Measurements from ENCODE around the gene KLHL8. TPM values are rescaled to one million over a fixed set of nuclear protein-coding genes. Genes with fewer than 3 reads are reported as not detected.

Gene KLHL8
- total RNA-seq, 2 donors from 2014 or later: 4.3 to 11.2 TPM

DNA sequence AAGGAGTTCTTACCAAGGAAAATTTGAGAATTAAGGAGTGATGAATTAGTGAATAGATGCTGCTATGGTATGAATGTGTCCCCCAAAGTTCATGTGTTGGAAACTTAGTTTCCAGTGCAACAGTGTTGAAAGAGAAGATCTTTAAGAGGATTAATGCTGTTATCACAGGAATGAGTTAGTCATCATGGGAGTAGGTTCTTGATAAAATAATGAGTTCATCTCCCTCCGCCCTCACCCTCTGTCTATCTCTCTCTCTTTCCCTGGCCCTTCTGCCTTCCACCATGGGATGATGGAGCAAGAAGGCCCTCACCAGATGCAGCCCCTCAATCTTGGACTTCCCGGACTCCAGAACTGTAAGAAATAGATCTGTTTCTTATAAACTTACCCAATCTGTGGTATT is 38.3 kb upstream of the KLHL8 start:
- H3K9me3 Mint-ChIP-seq: peaks cover 28% of the 10 kb centered on the region
- H3K27ac ChIP-seq (ENCODE audit: low read depth, low read length): no peak overlapping the region
- WGBS, 2 experiments (ENCODE audit: insufficient coverage in 1 of 2, insufficient read length in 1 of 2): 90% methylated on average over 2 of the region's 2 CpGs; no CpG with 5 or more reads in 1 of the 2 experiments
- TF ChIP-seq, protein P1, sequence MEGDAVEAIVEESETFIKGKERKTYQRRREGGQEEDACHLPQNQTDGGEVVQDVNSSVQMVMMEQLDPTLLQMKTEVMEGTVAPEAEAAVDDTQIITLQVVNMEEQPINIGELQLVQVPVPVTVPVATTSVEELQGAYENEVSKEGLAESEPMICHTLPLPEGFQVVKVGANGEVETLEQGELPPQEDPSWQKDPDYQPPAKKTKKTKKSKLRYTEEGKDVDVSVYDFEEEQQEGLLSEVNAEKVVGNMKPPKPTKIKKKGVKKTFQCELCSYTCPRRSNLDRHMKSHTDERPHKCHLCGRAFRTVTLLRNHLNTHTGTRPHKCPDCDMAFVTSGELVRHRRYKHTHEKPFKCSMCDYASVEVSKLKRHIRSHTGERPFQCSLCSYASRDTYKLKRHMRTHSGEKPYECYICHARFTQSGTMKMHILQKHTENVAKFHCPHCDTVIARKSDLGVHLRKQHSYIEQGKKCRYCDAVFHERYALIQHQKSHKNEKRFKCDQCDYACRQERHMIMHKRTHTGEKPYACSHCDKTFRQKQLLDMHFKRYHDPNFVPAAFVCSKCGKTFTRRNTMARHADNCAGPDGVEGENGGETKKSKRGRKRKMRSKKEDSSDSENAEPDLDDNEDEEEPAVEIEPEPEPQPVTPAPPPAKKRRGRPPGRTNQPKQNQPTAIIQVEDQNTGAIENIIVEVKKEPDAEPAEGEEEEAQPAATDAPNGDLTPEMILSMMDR (conservative IDR thresholded peaks at IDR 0.05): no peak
- no peaks in the 10 kb centered on the region for H3K4me1 Mint-ChIP-seq
- DNase-seq: no peak
- H3K4me3 ChIP-seq (ENCODE audit: low read length): no peak overlapping the region
- no peak overlapping the region for H3K9ac ChIP-seq (ENCODE audit: extremely low read depth, low read length, poor library complexity, severe bottlenecking)
- no peak overlapping the region for H3K27ac Mint-ChIP-seq
- no peaks in the 10 kb centered on the region for H3K4me1 ChIP-seq (ENCODE audit: control insufficient read depth, insufficient read depth, low read length)
- no peaks in the 10 kb centered on the region for H3K36me3 ChIP-seq (ENCODE audit: control insufficient read depth, insufficient read depth, low read length)
- H3K27me3 Mint-ChIP-seq (ENCODE audit: insufficient read depth): peaks cover 2% of the 10 kb centered on the region
- no peaks in the 10 kb centered on the region for H3K27me3 ChIP-seq (ENCODE audit: control insufficient read depth, insufficient read depth, low read length, poor library complexity, severe bottlenecking)
- H3K9me3 ChIP-seq (ENCODE audit: control insufficient read depth, low read length): peaks cover 16% of the 10 kb centered on the region
- peaks cover 5% of the 10 kb centered on the region for H3K36me3 Mint-ChIP-seq (ENCODE audit: low read depth)
- no peak overlapping the region for H3K4me3 Mint-ChIP-seq

- Histone ChIP-seq H3K9ac (ENCODE audit: extremely low read depth, low read length, poor library complexity, severe bottlenecking) (no peak overlapping the region), H3K36me3 (ENCODE audit: control insufficient read depth, insufficient read depth, low read length) (no peaks in the 10 kb centered on the region)
- H3K4me1 Mint-ChIP-seq: no peaks in the 10 kb centered on the region
Observed at GRCh38 chr4:87257523-87257922, 37.1 kb upstream of the KLHL8 start.

GRCh38 chr4:87255755-87256154 is 35.3 kb upstream of the KLHL8 start:
- Histone ChIP-seq H3K27me3 (ENCODE audit: control insufficient read depth, insufficient read depth, low read length, poor library complexity, severe bottlenecking) (no peaks in the 10 kb centered on the region), H3K9ac (ENCODE audit: extremely low read depth, low read length, poor library complexity, severe bottlenecking) (no peak overlapping the region), H3K4me1 (ENCODE audit: control insufficient read depth, insufficient read depth, low read length) (no peaks in the 10 kb centered on the region), H3K27ac (ENCODE audit: low read depth, low read length) (no peak overlapping the region), H3K36me3 (ENCODE audit: control insufficient read depth, insufficient read depth, low read length) (no peaks in the 10 kb centered on the region), H3K9me3 (ENCODE audit: control insufficient read depth, low read length) (peaks cover 8% of the 10 kb centered on the region), H3K4me3 (ENCODE audit: low read length) (no peak overlapping the region)
- TF ChIP-seq, protein P1 (conservative IDR thresholded peaks at IDR 0.05): no peak
- Mint-ChIP-seq H3K4me1 (no peaks in the 10 kb centered on the region), H3K27ac (no peak overlapping the region), H3K27me3 (ENCODE audit: insufficient read depth) (peaks cover 2% of the 10 kb centered on the region), H3K36me3 (ENCODE audit: low read depth) (no peaks in the 10 kb centered on the region), H3K4me3 (no peak overlapping the region), H3K9me3 (peaks cover 16% of the 10 kb centered on the region)
- no peak for DNase-seq
- 93 to 100% methylated on average over 1 of the region's 1 CpG for WGBS, 2 experiments (ENCODE audit: insufficient coverage in 1 of 2, insufficient read length in 1 of 2)

More at GRCh38 chr4:87257523-87257922, 37.1 kb upstream of the KLHL8 start:
- TF ChIP-seq, protein P1 (conservative IDR thresholded peaks at IDR 0.05): no peak
- no peak for DNase-seq
- Histone ChIP-seq H3K27ac (ENCODE audit: low read depth, low read length) (no peak overlapping the region), H3K27me3 (ENCODE audit: control insufficient read depth, insufficient read depth, low read length, poor library complexity, severe bottlenecking) (no peaks in the 10 kb centered on the region), H3K4me3 (ENCODE audit: low read length) (no peak overlapping the region), H3K9me3 (ENCODE audit: control insufficient read depth, low read length) (peaks cover 8% of the 10 kb centered on the region), H3K4me1 (ENCODE audit: control insufficient read depth, insufficient read depth, low read length) (no peaks in the 10 kb centered on the region)
- H3K27me3 Mint-ChIP-seq (ENCODE audit: insufficient read depth): peaks cover 2% of the 10 kb centered on the region
- no peak overlapping the region for H3K27ac Mint-ChIP-seq
- peaks cover 18% of the 10 kb centered on the region for H3K9me3 Mint-ChIP-seq
- WGBS, 2 experiments (ENCODE audit: insufficient coverage in 1 of 2, insufficient read length in 1 of 2): 58% methylated on average over 3 of the region's 3 CpGs; no CpG with 5 or more reads in 1 of the 2 experiments
- no peak overlapping the region for H3K4me3 Mint-ChIP-seq
- peaks cover under 1% of the 10 kb centered on the region for H3K36me3 Mint-ChIP-seq (ENCODE audit: low read depth)
